ENCODE measurements around the gene SCN11A.

The SCN11A gene

DNA sequence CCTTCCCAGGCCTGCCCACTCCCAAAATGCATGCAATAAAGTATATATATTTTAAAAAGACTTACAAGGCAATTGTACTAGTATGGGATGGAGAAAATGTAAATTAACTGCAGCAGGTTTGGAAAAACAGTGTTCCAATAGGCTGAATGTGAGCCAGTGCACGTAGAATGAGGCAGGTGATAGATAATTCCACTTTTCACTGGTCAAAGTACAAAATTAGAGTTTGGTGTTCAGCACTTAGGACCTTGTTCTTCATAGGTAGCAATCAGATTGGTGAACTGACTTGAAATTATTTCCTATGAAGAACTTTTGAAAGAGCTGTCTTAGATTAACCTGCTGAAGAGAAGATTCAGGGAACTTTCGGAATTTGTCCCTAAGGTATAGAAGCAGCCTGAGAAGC is 2.0 kb upstream of the SCN11A start:
- Histone ChIP-seq H3K4me3 (replicated peaks; ENCODE audit: insufficient read depth, low read length) (no peak overlapping the region), H3K27me3 (ENCODE audit: insufficient read depth, poor library complexity, severe bottlenecking) (no peaks in the 10 kb centered on the region), H3K27ac (replicated peaks) (no peak overlapping the region)
- DNase-seq (ENCODE audit: low read depth in 1 of 2, low spot score in 1 of 2) = no peak
- TF ChIP-seq SPI1 (IDR thresholded peaks at IDR 0.05; ENCODE audit: borderline replicate concordance, low read depth) (no peak), POLR2AphosphoS5 (IDR thresholded peaks at IDR 0.05; ENCODE audit: low read depth) (no peak)
- TF ChIP-seq, protein P1, sequence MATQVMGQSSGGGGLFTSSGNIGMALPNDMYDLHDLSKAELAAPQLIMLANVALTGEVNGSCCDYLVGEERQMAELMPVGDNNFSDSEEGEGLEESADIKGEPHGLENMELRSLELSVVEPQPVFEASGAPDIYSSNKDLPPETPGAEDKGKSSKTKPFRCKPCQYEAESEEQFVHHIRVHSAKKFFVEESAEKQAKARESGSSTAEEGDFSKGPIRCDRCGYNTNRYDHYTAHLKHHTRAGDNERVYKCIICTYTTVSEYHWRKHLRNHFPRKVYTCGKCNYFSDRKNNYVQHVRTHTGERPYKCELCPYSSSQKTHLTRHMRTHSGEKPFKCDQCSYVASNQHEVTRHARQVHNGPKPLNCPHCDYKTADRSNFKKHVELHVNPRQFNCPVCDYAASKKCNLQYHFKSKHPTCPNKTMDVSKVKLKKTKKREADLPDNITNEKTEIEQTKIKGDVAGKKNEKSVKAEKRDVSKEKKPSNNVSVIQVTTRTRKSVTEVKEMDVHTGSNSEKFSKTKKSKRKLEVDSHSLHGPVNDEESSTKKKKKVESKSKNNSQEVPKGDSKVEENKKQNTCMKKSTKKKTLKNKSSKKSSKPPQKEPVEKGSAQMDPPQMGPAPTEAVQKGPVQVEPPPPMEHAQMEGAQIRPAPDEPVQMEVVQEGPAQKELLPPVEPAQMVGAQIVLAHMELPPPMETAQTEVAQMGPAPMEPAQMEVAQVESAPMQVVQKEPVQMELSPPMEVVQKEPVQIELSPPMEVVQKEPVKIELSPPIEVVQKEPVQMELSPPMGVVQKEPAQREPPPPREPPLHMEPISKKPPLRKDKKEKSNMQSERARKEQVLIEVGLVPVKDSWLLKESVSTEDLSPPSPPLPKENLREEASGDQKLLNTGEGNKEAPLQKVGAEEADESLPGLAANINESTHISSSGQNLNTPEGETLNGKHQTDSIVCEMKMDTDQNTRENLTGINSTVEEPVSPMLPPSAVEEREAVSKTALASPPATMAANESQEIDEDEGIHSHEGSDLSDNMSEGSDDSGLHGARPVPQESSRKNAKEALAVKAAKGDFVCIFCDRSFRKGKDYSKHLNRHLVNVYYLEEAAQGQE (IDR thresholded peaks at IDR 0.05; ENCODE audit: insufficient replicate concordance, low read depth) = no peak

DNA sequence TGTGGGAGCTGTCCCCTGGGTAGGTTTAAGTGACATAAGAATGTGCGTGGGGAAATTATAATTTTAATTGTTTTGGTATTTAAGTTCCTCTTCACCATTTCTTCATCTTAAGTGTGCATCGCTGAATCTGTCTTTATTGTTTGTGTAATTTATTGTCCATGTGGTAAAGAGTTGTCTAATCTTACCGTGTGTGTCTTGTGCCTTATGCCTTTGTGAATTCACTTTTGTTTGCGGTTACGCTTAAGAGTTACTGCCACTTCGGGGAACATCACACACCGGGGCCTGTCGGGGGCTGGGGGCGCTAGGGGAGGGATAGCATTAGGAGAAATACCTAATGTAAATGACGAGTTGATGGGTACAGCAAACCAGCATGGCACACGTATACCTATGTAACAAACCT is 839 bp upstream of the SCN11A start:
- Histone ChIP-seq H3K27ac (replicated peaks) (peak overlapping the region; percentile 74), H3K27me3 (ENCODE audit: insufficient read depth, poor library complexity, severe bottlenecking) (no peaks in the 10 kb centered on the region), H3K4me3 (replicated peaks; ENCODE audit: insufficient read depth, low read length) (peak overlapping the region; percentile 66)
- DNase-seq (ENCODE audit: low read depth in 1 of 2, low spot score in 1 of 2) = peak; percentile 2 to 18
- TF ChIP-seq, protein P2, sequence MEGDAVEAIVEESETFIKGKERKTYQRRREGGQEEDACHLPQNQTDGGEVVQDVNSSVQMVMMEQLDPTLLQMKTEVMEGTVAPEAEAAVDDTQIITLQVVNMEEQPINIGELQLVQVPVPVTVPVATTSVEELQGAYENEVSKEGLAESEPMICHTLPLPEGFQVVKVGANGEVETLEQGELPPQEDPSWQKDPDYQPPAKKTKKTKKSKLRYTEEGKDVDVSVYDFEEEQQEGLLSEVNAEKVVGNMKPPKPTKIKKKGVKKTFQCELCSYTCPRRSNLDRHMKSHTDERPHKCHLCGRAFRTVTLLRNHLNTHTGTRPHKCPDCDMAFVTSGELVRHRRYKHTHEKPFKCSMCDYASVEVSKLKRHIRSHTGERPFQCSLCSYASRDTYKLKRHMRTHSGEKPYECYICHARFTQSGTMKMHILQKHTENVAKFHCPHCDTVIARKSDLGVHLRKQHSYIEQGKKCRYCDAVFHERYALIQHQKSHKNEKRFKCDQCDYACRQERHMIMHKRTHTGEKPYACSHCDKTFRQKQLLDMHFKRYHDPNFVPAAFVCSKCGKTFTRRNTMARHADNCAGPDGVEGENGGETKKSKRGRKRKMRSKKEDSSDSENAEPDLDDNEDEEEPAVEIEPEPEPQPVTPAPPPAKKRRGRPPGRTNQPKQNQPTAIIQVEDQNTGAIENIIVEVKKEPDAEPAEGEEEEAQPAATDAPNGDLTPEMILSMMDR (IDR thresholded peaks at IDR 0.05; ENCODE audit: insufficient read depth, low read length) = no peak
- TF ChIP-seq, protein P1 (IDR thresholded peaks at IDR 0.05; ENCODE audit: insufficient replicate concordance, low read depth) = no peak
- TF ChIP-seq GABPA (IDR thresholded peaks at IDR 0.05; ENCODE audit: low read depth) = no peak
- TF ChIP-seq POLR2AphosphoS5 (IDR thresholded peaks at IDR 0.05; ENCODE audit: low read depth) = no peak
- TF ChIP-seq SPI1 (IDR thresholded peaks at IDR 0.05; ENCODE audit: borderline replicate concordance, low read depth) = no peak

DNA sequence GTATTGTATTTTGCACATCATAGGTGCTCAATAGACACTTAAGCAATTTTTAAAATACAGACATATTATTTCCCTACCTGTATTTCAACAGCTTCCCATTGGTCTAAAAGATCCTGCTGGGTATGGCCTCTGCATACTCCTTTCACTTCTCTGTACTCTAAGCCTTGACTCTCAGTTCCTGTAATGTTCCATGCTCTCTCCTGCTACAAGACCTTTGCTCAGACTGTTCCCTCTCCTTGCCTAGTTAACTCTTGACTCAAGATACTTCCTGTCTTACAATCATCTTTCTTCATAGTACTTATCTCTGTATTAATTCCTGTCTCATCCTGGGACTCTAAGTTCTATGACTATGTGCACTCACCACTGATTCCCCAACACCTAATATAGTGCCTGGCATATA is 1.7 kb downstream of the SCN11A start:
- H3K27ac ChIP-seq (replicated peaks) = no peak overlapping the region
- TF ChIP-seq, protein P2 (IDR thresholded peaks at IDR 0.05; ENCODE audit: insufficient read depth, low read length) = no peak
- TF ChIP-seq SPI1 (IDR thresholded peaks at IDR 0.05; ENCODE audit: borderline replicate concordance, low read depth) (no peak), POLR2AphosphoS5 (IDR thresholded peaks at IDR 0.05; ENCODE audit: low read depth) (no peak), GABPA (IDR thresholded peaks at IDR 0.05; ENCODE audit: low read depth) (no peak)
- TF ChIP-seq, protein P1 (IDR thresholded peaks at IDR 0.05; ENCODE audit: insufficient replicate concordance, low read depth) = no peak
- DNase-seq (ENCODE audit: low read depth in 1 of 2, low spot score in 1 of 2) = peak in 1 of 2 experiments; percentile 24

More for the DNA sequence above, 1.7 kb downstream of the SCN11A start:
- no peak overlapping the region for H3K4me3 ChIP-seq (replicated peaks; ENCODE audit: insufficient read depth, low read length)
- H3K27me3 ChIP-seq (ENCODE audit: insufficient read depth, poor library complexity, severe bottlenecking) = peaks cover 4% of the 10 kb centered on the region

Data from HL-60 (cell line).